GM18517 (cell line): ENCODE measurements around the gene SFRP5.

Experiments
- ATAC-seq: cut with Tn5 transposase; IDR thresholded peaks from one replicate; pipeline ENCODE4 v1.9.1; 2021; ENCODE audit warnings: mild to moderate bottlenecking, moderate library complexity; ENCODE audit not compliant: unreplicated experiment

SFRP5 gene

GRCh38 chr10:97743169-97743943, 28.4 kb downstream of the SFRP5 start:
- ATAC-seq: no peak

- no peak for ATAC-seq
These were observed 31.2 kb downstream of the SFRP5 start for GRCh38 chr10:97740613-97741012.

GRCh38 chr10:97738616-97739015, 33.2 kb downstream of the SFRP5 start:
- no peak for ATAC-seq

GRCh38 chr10:97737770-97738265, 34.0 kb downstream of the SFRP5 start:
- ATAC-seq: peak; percentile 16

- ATAC-seq: peak; percentile 76
These were observed 34.7 kb downstream of the SFRP5 start, which contains the start of gene ZFYVE27 for GRCh38 chr10:97736902-97737769. ZFYVE27 (plus strand) TSS chr10:97737128; CDS start chr10:97738478, 1,350 bp downstream.

GRCh38 chr10:97736403-97736901, 35.3 kb downstream of the SFRP5 start:
- ATAC-seq: peak; percentile 21

GRCh38 chr10:97734021-97734420, 37.8 kb downstream of the SFRP5 start:
- no peak for ATAC-seq

GRCh38 chr10:97733256-97733655, 38.5 kb downstream of the SFRP5 start:
- no peak for ATAC-seq

GRCh38 chr10:97732052-97732359, 39.8 kb downstream of the SFRP5 start:
- ATAC-seq: no peak

- ATAC-seq: no peak
These were observed 40.3 kb downstream of the SFRP5 start for GRCh38 chr10:97731346-97732051.

- ATAC-seq: no peak
These were observed 42.8 kb downstream of the SFRP5 start for GRCh38 chr10:97729014-97729413.

- ATAC-seq: no peak
These were observed 45.1 kb downstream of the SFRP5 start for GRCh38 chr10:97726636-97727178.

- no peak for ATAC-seq
These were observed 47.4 kb downstream of the SFRP5 start for GRCh38 chr10:97724341-97724941.

- ATAC-seq: no peak
These were observed 48.8 kb downstream of the SFRP5 start for GRCh38 chr10:97723001-97723400.

- no peak for ATAC-seq
These were observed 49.7 kb downstream of the SFRP5 start for GRCh38 chr10:97721871-97722780.

- ATAC-seq: no peak
These were observed 52.2 kb downstream of the SFRP5 start for GRCh38 chr10:97719602-97720001.

- no peak for ATAC-seq
These were observed 53.1 kb downstream of the SFRP5 start for GRCh38 chr10:97718659-97719142.

GRCh38 chr10:97718178-97718577, 53.6 kb downstream of the SFRP5 start:
- no peak for ATAC-seq

GRCh38 chr10:97717627-97718026, 54.2 kb downstream of the SFRP5 start:
- ATAC-seq: no peak
